Osteoblast (primary cell): ENCODE results near the gene YEATS2. TPM values are rescaled to one million over a fixed set of nuclear protein-coding genes. Genes with fewer than 3 reads are reported as not detected.

Source experiments
- DNase-seq: peaks from one replicate; pipeline ENCODE4 v3.0.0; 2011; ENCODE audit warnings: low spot score, mixed read lengths; ENCODE audit not compliant: insufficient read length; ENCODE audit errors: missing footprints
- H2AFZ ChIP-seq: 2 replicates; pipeline ENCODE4 v1.6.0; 2011; ENCODE audit warnings: mild to moderate bottlenecking, low read length
- H3K27ac ChIP-seq: 2 replicates; pipeline ENCODE4 v1.5.1; 2011; ENCODE audit warnings: mild to moderate bottlenecking, low read depth, low read length, moderate library complexity
- H3K27me3 ChIP-seq: 2 replicates; pipeline ENCODE4 v1.6.0; 2012; ENCODE audit warnings: mild to moderate bottlenecking, control low read depth, inconsistent platforms, low read length, moderate library complexity; ENCODE audit not compliant: insufficient read depth
- H3K36me3 ChIP-seq: 2 replicates; pipeline ENCODE4 v1.5.1; 2011; ENCODE audit warnings: mild to moderate bottlenecking, low read length, control low read depth, moderate library complexity; ENCODE audit not compliant: insufficient read depth
- H3K4me1 ChIP-seq: 2 replicates; pipeline ENCODE4 v1.5.1; 2011; ENCODE audit warnings: mild to moderate bottlenecking, low read length, control low read depth, moderate library complexity; ENCODE audit not compliant: insufficient read depth
- H3K4me2 ChIP-seq: 2 replicates; pipeline ENCODE4 v1.6.0; 2011; ENCODE audit warnings: mild to moderate bottlenecking, low read length; ENCODE audit not compliant: insufficient read depth
- H3K4me3 ChIP-seq: fragments of 200-600 bp; sonication (generic); 3 replicates; pipeline ENCODE4 v1.5.1; 2012; ENCODE audit warnings: mild to moderate bottlenecking, low read length, inconsistent platforms; ENCODE audit not compliant: insufficient read depth
- H3K79me2 ChIP-seq: 2 replicates; pipeline ENCODE4 v1.6.0; 2012; ENCODE audit warnings: mild to moderate bottlenecking, low read length, control low read depth, inconsistent platforms; ENCODE audit not compliant: insufficient read depth
- H3K9me3 ChIP-seq: 2 replicates; pipeline ENCODE4 v1.5.1; 2011; ENCODE audit warnings: low read depth, low read length, control low read depth
- H4K20me1 ChIP-seq: 2 replicates; pipeline ENCODE4 v1.6.0; 2012; ENCODE audit warnings: mild to moderate bottlenecking, low read length, control low read depth; ENCODE audit not compliant: insufficient read depth
- total RNA-seq: library from RNA; depleted of rRNA; stranded (reverse); fragments of >200 nt; gene quantifications from 2 replicates; pipeline ENCODE4 v1.2.3, GENCODE V29; 2012
- TF ChIP-seq, protein P1 (sequence below): IDR thresholded peaks from 2 replicates; pipeline ENCODE4 v1.5.1; 2011; ENCODE audit warnings: mild to moderate bottlenecking, low read depth, low read length, moderate library complexity; ENCODE audit errors: extremely low read depth

The YEATS2 gene
- total RNA-seq, 1 donor: 32.2 TPM

DNA sequence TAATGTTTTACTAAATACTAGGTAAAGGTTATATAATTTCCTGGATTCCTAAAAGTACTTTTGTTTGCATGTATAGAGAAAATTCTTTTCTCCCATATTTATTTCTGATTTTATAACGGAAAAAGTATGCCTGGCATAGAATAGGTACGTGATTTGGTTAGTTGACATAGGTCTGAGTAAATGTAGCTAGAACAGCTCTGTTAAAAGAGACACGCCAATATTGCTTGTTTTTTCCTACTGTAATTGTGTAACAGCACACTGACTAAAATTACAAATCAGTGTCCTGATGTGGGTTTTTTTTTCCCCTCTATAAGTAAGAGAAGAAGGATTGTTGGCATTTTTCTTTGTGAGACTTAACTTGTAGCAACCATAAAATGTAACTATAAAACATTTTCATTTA, 35.5 kb upstream of the YEATS2 start:
- Histone ChIP-seq H3K27ac (no peak overlapping the region), H3K4me1 (peaks cover 17% of the 10 kb centered on the region), H3K9me3 (no peaks in the 10 kb centered on the region), H2AFZ (no peak overlapping the region), H3K36me3 (no peaks in the 10 kb centered on the region), H3K79me2 (no peaks in the 10 kb centered on the region), H4K20me1 (no peaks in the 10 kb centered on the region), H3K27me3 (no peaks in the 10 kb centered on the region), H3K4me2 (no peak overlapping the region), H3K4me3 (no peak overlapping the region)
- TF ChIP-seq, protein P1, sequence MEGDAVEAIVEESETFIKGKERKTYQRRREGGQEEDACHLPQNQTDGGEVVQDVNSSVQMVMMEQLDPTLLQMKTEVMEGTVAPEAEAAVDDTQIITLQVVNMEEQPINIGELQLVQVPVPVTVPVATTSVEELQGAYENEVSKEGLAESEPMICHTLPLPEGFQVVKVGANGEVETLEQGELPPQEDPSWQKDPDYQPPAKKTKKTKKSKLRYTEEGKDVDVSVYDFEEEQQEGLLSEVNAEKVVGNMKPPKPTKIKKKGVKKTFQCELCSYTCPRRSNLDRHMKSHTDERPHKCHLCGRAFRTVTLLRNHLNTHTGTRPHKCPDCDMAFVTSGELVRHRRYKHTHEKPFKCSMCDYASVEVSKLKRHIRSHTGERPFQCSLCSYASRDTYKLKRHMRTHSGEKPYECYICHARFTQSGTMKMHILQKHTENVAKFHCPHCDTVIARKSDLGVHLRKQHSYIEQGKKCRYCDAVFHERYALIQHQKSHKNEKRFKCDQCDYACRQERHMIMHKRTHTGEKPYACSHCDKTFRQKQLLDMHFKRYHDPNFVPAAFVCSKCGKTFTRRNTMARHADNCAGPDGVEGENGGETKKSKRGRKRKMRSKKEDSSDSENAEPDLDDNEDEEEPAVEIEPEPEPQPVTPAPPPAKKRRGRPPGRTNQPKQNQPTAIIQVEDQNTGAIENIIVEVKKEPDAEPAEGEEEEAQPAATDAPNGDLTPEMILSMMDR: no peak
- no peak for DNase-seq

DNA sequence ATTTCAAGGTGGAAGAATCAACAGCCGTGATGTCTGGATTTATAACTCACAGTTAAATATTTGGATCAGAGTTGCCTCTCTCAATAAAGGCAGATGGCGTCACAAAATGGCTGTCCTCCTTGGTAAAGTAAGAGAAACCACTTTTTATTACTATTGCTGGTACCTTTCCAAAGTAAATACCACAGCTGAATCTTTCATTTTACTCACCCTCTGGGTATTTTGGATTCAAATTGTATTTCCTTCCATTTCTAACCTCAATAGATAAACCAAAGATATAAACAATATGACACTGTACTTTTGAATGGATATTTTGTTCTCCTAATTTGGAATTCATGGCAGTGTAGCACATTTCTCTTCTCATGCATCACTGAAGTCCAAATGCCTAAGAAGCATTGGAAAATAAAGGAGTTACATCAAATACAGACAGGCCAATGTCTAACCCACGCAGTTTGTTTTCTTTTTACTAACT, 32.6 kb upstream of the YEATS2 start:
- no peaks in the 10 kb centered on the region for H3K27me3 ChIP-seq
- peak overlapping the region; percentile 73 for H2AFZ ChIP-seq
- H3K27ac ChIP-seq: peak overlapping the region; percentile 57
- H4K20me1 ChIP-seq: no peaks in the 10 kb centered on the region
- H3K4me3 ChIP-seq: no peak overlapping the region
- H3K4me2 ChIP-seq: peak overlapping the region; percentile 57
- no peaks in the 10 kb centered on the region for H3K9me3 ChIP-seq
- peaks cover 17% of the 10 kb centered on the region for H3K4me1 ChIP-seq
- TF ChIP-seq, protein P1: no peak
- H3K79me2 ChIP-seq: no peaks in the 10 kb centered on the region
- no peaks in the 10 kb centered on the region for H3K36me3 ChIP-seq
- DNase-seq: peak; percentile 94

DNA sequence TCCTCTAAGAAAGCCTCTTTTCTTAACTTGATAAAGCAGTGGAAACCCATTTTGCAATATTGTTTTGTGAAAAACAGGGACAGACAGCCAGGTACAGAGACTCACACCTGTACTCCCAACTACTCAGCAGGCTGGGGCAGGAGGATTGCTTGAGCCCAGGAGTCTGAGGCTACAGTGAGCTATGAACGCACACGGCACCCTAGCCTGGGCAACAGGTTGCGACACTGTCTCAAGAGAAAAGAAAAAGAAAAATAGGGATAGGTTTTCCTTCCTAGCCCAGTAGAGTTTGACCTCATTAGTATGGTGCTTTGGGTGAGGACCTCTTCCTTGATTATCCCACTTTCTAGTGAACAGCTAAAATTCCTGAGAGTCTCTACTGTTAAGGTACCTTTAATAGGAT, 17.5 kb upstream of the YEATS2 start:
- H4K20me1 ChIP-seq: no peaks in the 10 kb centered on the region
- H2AFZ ChIP-seq: no peak overlapping the region
- H3K4me2 ChIP-seq: no peak overlapping the region
- no peaks in the 10 kb centered on the region for H3K79me2 ChIP-seq
- no peak overlapping the region for H3K27ac ChIP-seq
- no peak for DNase-seq
- no peak overlapping the region for H3K4me3 ChIP-seq
- H3K9me3 ChIP-seq: no peaks in the 10 kb centered on the region
- H3K4me1 ChIP-seq: no peaks in the 10 kb centered on the region
- TF ChIP-seq, protein P1: no peak
- H3K36me3 ChIP-seq: no peaks in the 10 kb centered on the region
- H3K27me3 ChIP-seq: no peaks in the 10 kb centered on the region

DNA sequence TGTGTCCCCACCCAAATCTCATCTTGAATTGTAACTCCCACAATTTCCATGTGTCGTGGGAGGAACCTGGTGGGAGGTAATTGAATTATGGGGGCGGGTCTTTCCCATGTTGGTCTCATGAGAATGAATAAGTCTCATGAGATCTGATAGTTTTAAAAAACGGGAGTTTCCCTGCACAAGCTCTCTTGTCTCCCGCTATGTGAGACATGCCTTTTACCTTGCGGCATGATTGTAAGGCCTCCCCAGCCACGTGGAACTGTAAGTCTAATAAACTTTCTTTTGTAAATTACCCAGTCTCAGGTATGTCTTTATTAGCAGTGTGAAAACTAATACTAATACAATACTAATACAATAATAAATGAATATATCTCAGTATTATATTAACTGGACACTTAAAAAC, 9.9 kb upstream of the YEATS2 start:
- Histone ChIP-seq H4K20me1 (no peaks in the 10 kb centered on the region), H3K4me3 (no peak overlapping the region), H3K27ac (no peak overlapping the region), H2AFZ (no peak overlapping the region), H3K79me2 (no peaks in the 10 kb centered on the region), H3K9me3 (no peaks in the 10 kb centered on the region), H3K4me2 (no peak overlapping the region), H3K4me1 (no peaks in the 10 kb centered on the region), H3K27me3 (no peaks in the 10 kb centered on the region), H3K36me3 (no peaks in the 10 kb centered on the region)
- TF ChIP-seq, protein P1: no peak
- no peak for DNase-seq
